ENCODE data around the gene FAM118B.
"Not testable (repeated sequence)": the region's sequence is repeated elsewhere in the genome, so short reads cannot be mapped to it uniquely, and the experiment has no call there.

Gene FAM118B

GRCh38 chr11:126277780-126278179, 66.2 kb downstream of the FAM118B start:
- no peak for DNase-seq

DNA sequence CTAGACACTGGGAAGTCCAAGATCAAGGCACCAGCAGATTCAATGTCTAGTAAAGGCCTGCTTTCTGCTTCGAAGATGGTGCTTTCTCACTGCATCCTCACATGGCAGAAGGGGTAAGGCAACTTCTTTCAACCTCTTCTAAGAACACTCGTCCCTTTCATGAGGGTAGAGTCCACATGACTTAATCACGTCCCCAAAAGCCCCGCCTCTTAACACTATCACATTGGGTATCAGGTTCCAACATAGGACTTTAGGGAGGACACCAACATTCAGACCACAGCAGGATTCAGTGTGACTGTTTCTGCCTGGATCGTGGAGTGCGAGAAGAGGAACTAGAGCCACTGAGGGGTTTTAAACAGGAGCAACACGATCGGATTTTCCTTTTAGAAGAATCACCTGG, 67.6 kb downstream of the FAM118B start:
- no peak for DNase-seq

GRCh38 chr11:126280595-126280994, 69.0 kb downstream of the FAM118B start:
- no peak for DNase-seq

GRCh38 chr11:126281245-126281644, 69.7 kb downstream of the FAM118B start:
- DNase-seq: no peak

- DNase-seq: no peak
These were observed 70.1 kb downstream of the FAM118B start for GRCh38 chr11:126281666-126282175.

GRCh38 chr11:126282361-126282735, 70.8 kb downstream of the FAM118B start:
- DNase-seq: peak; percentile 30

- peak; percentile 53 for DNase-seq
These were observed 71.4 kb downstream of the FAM118B start, which contains the start of gene TIRAP for GRCh38 chr11:126282736-126283591. TIRAP (plus strand) TSS chr11:126283093; CDS start chr11:126290895, 7,802 bp downstream.

- DNase-seq: peak; percentile 75
These were observed 73.2 kb downstream of the FAM118B start for GRCh38 chr11:126284829-126285228.

DNA sequence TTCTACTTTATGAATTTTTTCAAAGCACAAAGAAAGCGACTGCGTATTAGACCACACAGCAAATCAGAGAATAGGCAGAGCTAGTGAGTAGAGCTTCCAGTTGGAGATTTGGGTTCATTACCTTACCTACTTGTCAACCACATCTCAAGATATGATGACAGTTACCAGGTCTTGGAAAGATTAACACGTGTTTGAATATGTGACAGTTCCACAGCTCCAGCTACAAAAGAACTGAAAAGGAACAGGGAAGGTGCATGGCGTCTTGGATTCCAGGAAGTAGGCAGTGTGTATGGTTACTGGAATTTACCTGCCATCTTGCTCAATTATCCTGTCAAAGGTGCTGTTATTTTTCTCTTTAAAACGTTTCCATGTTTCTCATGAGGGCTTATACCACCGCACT, 76.7 kb downstream of the FAM118B start:
- no peak for DNase-seq

DNA sequence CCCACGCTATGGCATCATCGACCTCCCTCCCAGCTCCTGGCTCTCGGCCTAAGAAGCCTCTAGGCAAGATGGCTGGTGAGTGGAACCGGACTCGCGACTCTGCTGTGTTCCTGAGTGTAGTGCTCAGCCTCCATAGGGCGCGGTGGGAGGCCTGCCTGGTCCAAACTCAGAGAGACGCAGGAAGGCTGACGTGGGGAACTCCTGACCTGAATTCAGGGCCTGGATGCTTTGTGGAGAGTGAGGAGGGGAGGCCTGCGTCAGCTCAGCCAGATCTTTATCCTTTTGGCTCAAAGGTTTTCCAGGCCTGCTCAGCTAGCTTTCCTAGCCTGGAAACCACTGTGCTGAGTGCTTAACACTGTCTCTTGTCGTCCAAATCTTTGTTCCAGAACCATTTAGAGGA, 79.3 kb downstream of the FAM118B start:
- DNase-seq: no peak

DNA sequence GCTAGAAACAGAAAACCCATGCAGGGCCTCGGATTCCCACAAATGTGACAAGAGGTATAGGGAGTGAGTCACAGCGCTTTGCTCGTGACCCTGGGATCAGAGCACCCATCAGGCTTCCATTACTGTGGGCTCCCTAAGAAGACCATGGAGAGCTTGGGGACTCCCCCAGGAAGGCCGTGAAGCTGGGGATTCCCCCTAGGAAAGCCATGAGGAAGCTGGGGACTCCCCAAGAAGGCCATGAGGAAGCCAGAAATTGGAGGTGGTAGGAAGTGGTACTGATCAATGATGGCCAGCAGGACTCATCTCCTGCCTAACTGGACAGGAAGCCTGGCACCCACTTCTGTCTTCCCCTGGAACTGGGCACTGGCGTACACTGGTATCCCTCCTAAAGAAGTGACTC, 82.1 kb downstream of the FAM118B start:
- no peak for DNase-seq

- no peak for DNase-seq
These were observed 85.4 kb downstream of the FAM118B start for GRCh38 chr11:126297004-126297403.

DNA sequence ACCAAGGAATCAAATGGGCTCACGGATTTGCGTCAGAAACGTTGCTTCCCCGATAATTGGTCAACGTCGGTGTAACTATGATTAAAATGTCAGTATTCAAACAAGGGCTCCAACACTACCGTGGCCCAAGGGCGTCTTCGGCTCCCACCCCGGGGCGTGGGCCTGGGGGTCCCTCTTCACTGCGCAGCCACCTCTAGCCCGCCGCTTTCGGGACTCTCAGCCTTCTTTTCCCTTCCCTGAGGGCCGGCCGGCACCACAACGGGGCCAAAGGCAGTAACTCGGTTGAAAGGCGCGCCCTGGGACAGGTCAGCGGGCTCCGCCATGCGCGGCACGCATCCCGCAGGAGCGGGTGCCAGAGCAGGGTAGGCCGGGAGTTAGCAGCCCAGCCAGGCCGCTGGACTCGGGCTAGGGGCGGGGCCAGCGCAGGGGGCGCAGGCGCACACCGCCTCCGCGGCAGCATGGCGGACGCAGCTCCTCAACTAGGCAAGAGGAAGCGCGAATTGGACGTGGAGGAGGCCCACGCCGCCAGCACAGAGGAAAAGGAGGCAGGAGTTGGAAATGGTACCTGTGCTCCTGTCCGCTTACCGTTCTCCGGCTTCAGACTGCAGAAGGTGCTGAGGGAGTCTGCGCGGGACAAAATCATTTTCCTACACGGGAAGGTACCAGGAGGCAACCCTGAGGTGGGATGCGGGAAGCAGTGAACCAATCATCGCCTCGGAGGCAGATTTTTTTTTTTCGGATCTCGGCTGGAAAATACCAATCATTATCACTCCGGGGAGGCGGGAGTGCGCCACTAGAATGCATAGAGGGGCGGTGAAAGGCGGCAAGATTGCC, 92.3 kb downstream of the FAM118B start, which contains the start of gene DCPS:
TSS of gene DCPS (plus strand) at position 438 of the 834 bp plus-strand sequence. CDS start at position 459, 21 bp downstream.
- peak; percentile 82 for DNase-seq

DNA sequence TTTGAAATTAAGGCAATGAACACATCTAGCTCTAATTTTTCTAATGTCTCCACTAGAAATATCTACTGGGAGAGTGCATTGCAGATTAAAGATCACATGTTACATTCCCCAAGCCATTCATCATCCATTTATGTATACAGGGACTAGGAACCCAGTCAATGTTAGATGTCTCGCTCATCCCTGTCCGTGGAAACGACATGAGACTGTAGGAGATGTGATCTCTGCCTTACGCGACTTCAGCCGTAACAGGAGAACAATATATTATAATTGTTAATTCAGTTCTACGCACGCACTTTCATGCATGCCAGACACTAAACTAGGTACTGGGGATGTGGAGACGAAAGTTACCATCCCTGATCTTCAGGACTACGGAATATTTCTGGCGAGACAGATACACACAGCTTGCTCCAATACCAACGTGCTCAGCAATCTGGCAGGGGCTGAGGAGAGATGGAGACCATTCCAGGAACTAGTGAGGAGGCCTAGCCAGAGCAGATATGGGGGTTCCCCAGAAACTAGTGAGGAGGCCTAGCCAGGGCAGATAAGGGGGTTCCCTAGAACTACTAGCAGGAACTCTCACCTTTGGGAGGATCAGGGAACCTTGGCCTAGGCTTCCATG, 93.0 kb downstream of the FAM118B start:
- DNase-seq: no peak

GRCh38 chr11:126305699-126306098, 94.1 kb downstream of the FAM118B start:
- DNase-seq: no peak

DNA sequence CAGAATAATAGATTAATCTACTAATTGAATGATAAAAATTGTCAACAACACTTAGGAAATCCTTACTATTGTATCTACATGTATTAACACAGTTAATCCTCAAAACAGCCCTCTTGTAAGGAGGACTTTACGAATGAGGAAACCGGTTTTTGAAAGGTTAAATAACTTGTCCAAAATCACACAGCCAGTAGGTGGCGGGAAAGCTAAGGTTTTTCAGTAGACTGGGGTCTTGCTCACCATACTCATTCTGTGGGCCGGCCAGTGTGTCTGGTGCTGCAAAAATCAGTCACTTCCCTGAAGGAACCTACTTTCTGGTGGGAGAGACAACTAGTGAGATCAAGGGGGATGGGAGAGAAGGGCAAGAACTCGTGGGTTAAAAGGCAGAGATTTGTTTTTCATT, 96.1 kb downstream of the FAM118B start:
- DNase-seq: no peak

GRCh38 chr11:126308271-126308671, 96.7 kb downstream of the FAM118B start:
- DNase-seq: no peak

DNA sequence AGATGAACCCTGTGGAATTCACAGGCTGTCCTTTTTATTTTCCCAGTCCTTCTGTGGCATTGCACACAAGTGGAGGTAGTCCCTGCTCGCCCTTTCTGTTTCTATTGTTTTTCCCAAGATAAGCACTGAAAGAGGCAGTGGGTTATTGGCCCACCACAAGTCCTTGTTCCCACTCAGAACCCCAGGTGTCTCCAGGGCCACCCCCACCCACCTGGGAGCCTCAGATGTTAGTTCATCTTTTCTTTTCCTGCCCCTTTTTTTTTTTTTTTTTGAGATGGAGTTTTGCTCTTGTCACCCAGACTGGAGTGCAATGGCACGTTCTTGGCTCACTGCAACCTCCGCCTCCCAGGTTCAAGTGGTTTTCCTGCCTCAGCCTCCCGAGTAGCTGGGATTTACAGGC, 97.2 kb downstream of the FAM118B start:
- not testable (repeated sequence) for DNase-seq

DNA sequence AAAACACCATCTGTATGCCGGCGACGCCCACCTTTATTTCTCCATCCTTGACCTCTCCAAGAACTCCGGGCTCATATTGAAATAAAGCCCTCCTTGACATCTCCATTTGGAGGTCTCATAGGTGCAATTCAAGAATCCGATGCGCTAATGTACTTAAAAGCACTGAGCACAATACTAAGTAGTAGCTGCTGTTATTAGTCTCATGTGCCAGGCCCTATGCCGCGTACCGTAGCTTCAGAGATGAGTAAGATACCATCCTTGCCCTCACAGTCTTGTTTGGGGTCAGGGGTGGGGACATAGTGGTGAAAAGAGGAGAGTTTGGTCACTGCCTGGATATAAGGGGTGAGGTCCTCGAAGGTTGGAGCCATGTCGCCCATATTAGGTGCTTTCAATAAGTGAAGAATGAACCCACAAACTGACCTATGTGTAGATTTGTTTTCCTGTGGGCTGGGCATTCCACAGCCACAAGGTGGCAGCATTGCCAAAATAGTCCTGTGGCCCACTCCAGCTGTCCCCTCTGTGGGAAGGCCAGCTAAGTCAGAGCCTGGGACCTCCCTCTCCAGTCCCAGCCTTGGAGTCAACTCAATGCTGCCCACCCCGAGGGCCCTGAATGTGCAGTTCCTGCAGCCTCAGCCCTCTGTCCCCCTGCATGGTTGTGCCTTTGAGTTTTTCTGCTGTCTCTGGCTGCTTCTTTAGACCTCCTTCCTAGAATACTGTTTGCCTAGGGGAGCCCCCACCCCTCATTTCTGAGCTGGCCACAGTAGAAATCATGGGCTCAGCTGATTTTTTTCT, 98.8 kb downstream of the FAM118B start:
- DNase-seq: peak; percentile 32

DNA sequence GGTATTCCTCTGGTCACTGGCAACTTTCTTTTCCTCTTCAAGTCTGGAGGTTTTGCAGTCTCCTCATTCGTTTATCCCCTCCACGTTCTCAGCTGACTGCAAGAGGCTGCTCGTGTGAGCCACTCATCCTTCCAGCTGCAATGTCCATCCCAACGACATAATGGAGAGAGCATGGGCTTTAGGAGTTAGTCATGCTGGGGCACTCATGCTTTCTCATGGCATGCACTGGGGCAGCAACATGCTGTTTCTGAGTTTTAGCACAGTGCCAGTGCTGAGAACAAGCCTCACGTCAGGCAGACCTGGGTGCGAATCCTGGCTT, 99.4 kb downstream of the FAM118B start:
- DNase-seq: no peak

GRCh38 chr11:126311401-126312291, 100.1 kb downstream of the FAM118B start:
- no peak for DNase-seq

Measured in kidney glomerular epithelial cell (primary cell).